Measurements from ENCODE around the gene LRRC57. TPM values are rescaled to one million over a fixed set of nuclear protein-coding genes. Genes with fewer than 3 reads are reported as not detected.

The LRRC57 gene
- total and polyA plus RNA-seq, 2 of the 13 experiments (the other 11 are each of a cell fraction or from before 2014, with no cell fraction given) = 5.8 to 14.8 TPM

DNA sequence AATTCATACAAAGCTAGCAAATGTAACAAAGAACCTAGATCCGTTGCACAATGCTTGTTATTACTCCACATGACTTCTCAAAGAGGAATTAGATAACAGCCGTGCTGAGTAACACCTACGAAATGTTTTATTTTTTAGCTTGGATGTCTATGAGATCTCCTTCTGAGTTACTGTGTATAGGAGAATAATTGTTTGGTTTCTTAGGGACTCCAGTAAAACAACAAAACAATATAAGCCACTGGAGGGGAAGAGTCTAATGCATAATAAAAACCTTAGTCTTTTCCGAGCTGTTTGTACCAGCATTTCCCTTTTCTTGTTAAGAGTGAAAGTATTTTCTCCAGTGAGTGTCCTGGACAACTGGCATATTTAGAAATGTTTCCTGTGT is 37.6 kb downstream of the LRRC57 start:
- intact Hi-C loops (cut with micrococcal nuclease; ENCODE audit: unreplicated experiment) (no loop called here), in situ Hi-C loops (cut with HindIII; ENCODE audit: extremely low pct_ligation_motif_present, low pct_unique_long_range_greater_than_20kb) (no loop called here)
- Histone ChIP-seq H3K36me3 (replicated peaks in 1 of 2; ENCODE audit: control insufficient read depth in 1 of 2, insufficient read depth in 2 of 2, low read length in 2 of 2) (peaks cover 9 to 39% of the 10 kb centered on the region in 2 experiments), H3K79me2 (ENCODE audit: insufficient read depth, low read length) (peaks cover 3% of the 10 kb centered on the region), H3K4me1 (ENCODE audit: insufficient read depth, low read length) (no peaks in the 10 kb centered on the region), H3K9ac (ENCODE audit: insufficient read depth, low read depth, low read length) (no peak overlapping the region), H3K4me2 (ENCODE audit: low read depth, low read length) (no peak overlapping the region), H3K4me3 (replicated peaks in 1 of 3; ENCODE audit: insufficient read depth in 1 of 3, low read depth in 2 of 3, low read length in 3 of 3) (no peak overlapping the region), H3K27me3 (ENCODE audit: control insufficient read depth in 1 of 2, insufficient read depth in 2 of 2, low read length in 2 of 2) (no peaks in the 10 kb centered on the region), H3K9me3 (ENCODE audit: low read length) (no peaks in the 10 kb centered on the region), H4K20me1 (ENCODE audit: insufficient read depth, low read length) (no peaks in the 10 kb centered on the region), H2AFZ (ENCODE audit: low read length) (no peak overlapping the region), H3K27ac (ENCODE audit: extremely low read length, insufficient read depth, low read length) (no peak overlapping the region)
- WGBS (ENCODE audit: low lambda C conversion rate) = 95% methylated on average over 4 of the region's 4 CpGs
- no peak for FAIRE-seq
- POLR2A ChIA-PET = no interaction called here
- CTCF ChIA-PET (ENCODE audit: low intra/inter-chr PET ratio, low total read pairs) = no interaction called here
- no peak for DNase-seq (ENCODE audit: low spot score)
- TF ChIP-seq KMT2B (CRISPR knock-in tag; IDR thresholded peaks at IDR 0.05) = no peak
- TF ChIP-seq IKZF5 (CRISPR knock-in tag; IDR thresholded peaks at IDR 0.05) = no peak
- no TSS peak for BruUV-seq (replicated peaks)
- no peak for ATAC-seq

DNA sequence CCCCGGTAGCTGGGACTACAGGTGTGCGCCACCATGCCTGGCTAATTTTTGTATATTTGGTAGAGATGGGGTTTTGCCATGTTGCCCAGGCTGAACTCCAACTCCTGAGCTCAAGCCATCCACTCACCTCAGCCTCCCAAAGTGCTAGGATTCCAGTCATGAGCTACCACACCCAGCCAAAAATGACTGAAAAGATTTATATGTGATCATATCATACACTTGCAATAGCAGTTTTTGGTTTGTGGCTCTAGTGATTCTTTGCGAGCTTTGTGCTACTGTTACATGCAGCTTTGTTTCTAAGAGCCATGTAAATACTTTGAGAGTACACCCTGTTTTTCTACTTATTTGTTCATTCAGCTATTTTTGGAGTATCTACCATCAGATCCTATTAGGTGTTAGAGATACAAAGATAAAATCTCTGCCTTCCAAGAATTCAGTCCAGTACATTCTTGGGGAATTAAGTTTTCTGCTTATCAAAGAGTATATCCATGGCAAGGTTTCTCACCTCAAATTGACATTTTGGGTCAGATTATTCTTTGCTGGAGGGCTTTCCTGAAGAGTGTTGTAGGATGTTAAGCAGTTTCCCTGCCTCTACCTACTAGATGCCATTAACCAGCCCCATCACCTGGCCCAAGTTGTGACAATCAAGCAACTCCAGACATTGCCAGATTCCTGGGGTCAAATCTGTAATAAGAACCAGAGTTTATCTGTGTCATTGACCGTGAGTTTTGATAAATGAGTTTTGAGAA is 38.2 kb downstream of the LRRC57 start:
- Histone ChIP-seq H3K79me2 (ENCODE audit: insufficient read depth, low read length) (peaks cover 3% of the 10 kb centered on the region), H4K20me1 (ENCODE audit: insufficient read depth, low read length) (no peaks in the 10 kb centered on the region)
- WGBS (ENCODE audit: low lambda C conversion rate) = 96% methylated on average over 3 of the region's 4 CpGs

More for the DNA sequence above, 38.2 kb downstream of the LRRC57 start:
- no peak overlapping the region for H3K27ac ChIP-seq (ENCODE audit: extremely low read length, insufficient read depth, low read length)
- TF ChIP-seq, protein P1, sequence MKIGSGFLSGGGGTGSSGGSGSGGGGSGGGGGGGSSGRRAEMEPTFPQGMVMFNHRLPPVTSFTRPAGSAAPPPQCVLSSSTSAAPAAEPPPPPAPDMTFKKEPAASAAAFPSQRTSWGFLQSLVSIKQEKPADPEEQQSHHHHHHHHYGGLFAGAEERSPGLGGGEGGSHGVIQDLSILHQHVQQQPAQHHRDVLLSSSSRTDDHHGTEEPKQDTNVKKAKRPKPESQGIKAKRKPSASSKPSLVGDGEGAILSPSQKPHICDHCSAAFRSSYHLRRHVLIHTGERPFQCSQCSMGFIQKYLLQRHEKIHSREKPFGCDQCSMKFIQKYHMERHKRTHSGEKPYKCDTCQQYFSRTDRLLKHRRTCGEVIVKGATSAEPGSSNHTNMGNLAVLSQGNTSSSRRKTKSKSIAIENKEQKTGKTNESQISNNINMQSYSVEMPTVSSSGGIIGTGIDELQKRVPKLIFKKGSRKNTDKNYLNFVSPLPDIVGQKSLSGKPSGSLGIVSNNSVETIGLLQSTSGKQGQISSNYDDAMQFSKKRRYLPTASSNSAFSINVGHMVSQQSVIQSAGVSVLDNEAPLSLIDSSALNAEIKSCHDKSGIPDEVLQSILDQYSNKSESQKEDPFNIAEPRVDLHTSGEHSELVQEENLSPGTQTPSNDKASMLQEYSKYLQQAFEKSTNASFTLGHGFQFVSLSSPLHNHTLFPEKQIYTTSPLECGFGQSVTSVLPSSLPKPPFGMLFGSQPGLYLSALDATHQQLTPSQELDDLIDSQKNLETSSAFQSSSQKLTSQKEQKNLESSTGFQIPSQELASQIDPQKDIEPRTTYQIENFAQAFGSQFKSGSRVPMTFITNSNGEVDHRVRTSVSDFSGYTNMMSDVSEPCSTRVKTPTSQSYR (CRISPR knock-in tag; IDR thresholded peaks at IDR 0.05; ENCODE audit: borderline replicate concordance) = no peak
- TF ChIP-seq ZNF75D (CRISPR knock-in tag; IDR thresholded peaks at IDR 0.05; ENCODE audit: borderline replicate concordance) (no peak), U2AF2 (IDR thresholded peaks at IDR 0.05; ENCODE audit: low read depth, low read length) (no peak)
- ChIA-PET POLR2A (no interaction called here), CTCF (ENCODE audit: low intra/inter-chr PET ratio, low total read pairs) (no interaction called here)
- H3K36me3 ChIP-seq (replicated peaks in 1 of 2; ENCODE audit: control insufficient read depth in 1 of 2, insufficient read depth in 2 of 2, low read length in 2 of 2) = peaks cover 8 to 34% of the 10 kb centered on the region in 2 experiments
- FAIRE-seq = no peak
- BruUV-seq (replicated peaks) = no TSS peak
- H3K4me2 ChIP-seq (ENCODE audit: low read depth, low read length) = no peak overlapping the region
- H3K9me3 ChIP-seq (ENCODE audit: low read length) = no peaks in the 10 kb centered on the region
- no peak for DNase-seq (ENCODE audit: low spot score)
- H3K27me3 ChIP-seq (ENCODE audit: control insufficient read depth in 1 of 2, insufficient read depth in 2 of 2, low read length in 2 of 2) = no peaks in the 10 kb centered on the region
- no peaks in the 10 kb centered on the region for H3K4me1 ChIP-seq (ENCODE audit: insufficient read depth, low read length)
- no peak for ATAC-seq
- no peak overlapping the region for H2AFZ ChIP-seq (ENCODE audit: low read length)
- in situ Hi-C loops (cut with HindIII; ENCODE audit: extremely low pct_ligation_motif_present, low pct_unique_long_range_greater_than_20kb) (no loop called here), intact Hi-C loops (cut with micrococcal nuclease; ENCODE audit: unreplicated experiment) (no loop called here)
- no peak overlapping the region for H3K4me3 ChIP-seq (replicated peaks in 1 of 3; ENCODE audit: insufficient read depth in 1 of 3, low read depth in 2 of 3, low read length in 3 of 3)
- no peak overlapping the region for H3K9ac ChIP-seq (ENCODE audit: insufficient read depth, low read depth, low read length)

Measured in HepG2 (cell line).